WTC11 (cell line): ENCODE data around the gene ATXN7. TPM values are rescaled to one million over a fixed set of nuclear protein-coding genes. Genes with fewer than 3 reads are reported as not detected.

Experiments
- ATAC-seq: fragments of 200-7000 bp; cut with Tn5 transposase; 2 replicates; pipeline ENCODE4 v1.10.0; 2021; ENCODE audit warnings: mild to moderate bottlenecking, moderate library complexity
- CTCF ChIA-PET: fragments of 300-600 bp; sonication (Branson Sonifier 250); formaldehyde crosslinking; loops from one replicate; lab custom pipeline; 2021; ENCODE audit warnings: antibody characterized with exemption; lab: Charles Lee
- POLR2A ChIA-PET: fragments of 350-600 bp; sonication (Branson Sonifier 250); formaldehyde crosslinking; loops from one replicate; lab custom pipeline; 2021; ENCODE audit warnings: antibody characterized with exemption; lab: Charles Lee
- DNase-seq: peaks from one replicate; pipeline ENCODE4 v3.0.0; 2021; ENCODE audit warnings: low spot score
- H3K27ac Mint-ChIP-seq: 2 replicates; pipeline ENCODE4 v1.8.0; 2021; ENCODE audit warnings: mixed read lengths
- H3K27me3 Mint-ChIP-seq: 2 replicates; pipeline ENCODE4 v1.8.0; 2021; ENCODE audit warnings: low read depth, mild to moderate bottlenecking, moderate library complexity, mixed read lengths
- H3K36me3 Mint-ChIP-seq: 2 replicates; pipeline ENCODE4 v1.8.0; 2021; ENCODE audit warnings: mixed read lengths
- H3K4me1 Mint-ChIP-seq: 2 replicates; pipeline ENCODE4 v1.8.0; 2022; ENCODE audit warnings: mixed read lengths
- H3K4me3 Mint-ChIP-seq: 2 replicates; pipeline ENCODE4 v1.8.0; 2021; ENCODE audit warnings: mild to moderate bottlenecking, moderate library complexity, mixed read lengths
- H3K9me3 Mint-ChIP-seq: 2 replicates; pipeline ENCODE4 v1.8.0; 2021; ENCODE audit warnings: mixed read lengths
- CBFB ChIP-seq: sonication (generic); formaldehyde crosslinking; IDR thresholded peaks from 2 replicates; pipeline ENCODE4 v1.8.1; 2022; ENCODE audit warnings: mild to moderate bottlenecking, low read depth, missing genetic modification reagents
- ELF4 ChIP-seq: sonication (generic); formaldehyde crosslinking; IDR thresholded peaks from 2 replicates; pipeline ENCODE4 v1.8.1; 2022; ENCODE audit warnings: low read depth, mild to moderate bottlenecking, moderate library complexity, missing genetic modification reagents
- EMX1 ChIP-seq: fragments of 250-450 bp; sonication (Bioruptor Pico); IDR thresholded peaks from 2 replicates; pipeline ENCODE4 v1.8.0; 2021; ENCODE audit warnings: mild to moderate bottlenecking
- ESRRA ChIP-seq: sonication (generic); formaldehyde crosslinking; IDR thresholded peaks from 2 replicates; pipeline ENCODE4 v1.8.1; 2022; ENCODE audit warnings: mild to moderate bottlenecking, missing genetic modification reagents, borderline replicate concordance
- JAZF1 ChIP-seq: fragments of 250-450 bp; sonication (Bioruptor Pico); IDR thresholded peaks from 2 replicates; pipeline ENCODE4 v1.9.0; 2021; ENCODE audit warnings: moderate library complexity, mild to moderate bottlenecking, inconsistent platforms
- JUN ChIP-seq: sonication (generic); formaldehyde crosslinking; IDR thresholded peaks from 2 replicates; pipeline ENCODE4 v1.8.0; 2023; ENCODE audit warnings: mild to moderate bottlenecking, missing genetic modification reagents
- KAT7 ChIP-seq: sonication (generic); formaldehyde crosslinking; IDR thresholded peaks from 2 replicates; pipeline ENCODE4 v1.8.1; 2023; ENCODE audit warnings: missing genetic modification reagents, mild to moderate bottlenecking, borderline replicate concordance
- NFE2L1 ChIP-seq: sonication (generic); formaldehyde crosslinking; IDR thresholded peaks from 2 replicates; pipeline ENCODE4 v1.8.1; 2023; ENCODE audit warnings: missing genetic modification reagents
- NFYB ChIP-seq: sonication (generic); formaldehyde crosslinking; conservative IDR thresholded peaks from 2 replicates; pipeline ENCODE4 v1.8.0; 2022; ENCODE audit warnings: low read depth, missing genetic modification reagents
- PRRX2 ChIP-seq: fragments of 250-450 bp; sonication (Bioruptor Pico); IDR thresholded peaks from 2 replicates; pipeline ENCODE4 v1.8.0; 2021; ENCODE audit warnings: mild to moderate bottlenecking
- TCF7 ChIP-seq: sonication (generic); formaldehyde crosslinking; IDR thresholded peaks from 2 replicates; pipeline ENCODE4 v1.8.0; 2022; ENCODE audit warnings: mild to moderate bottlenecking, low read depth, missing genetic modification reagents, moderate library complexity
- TP53 ChIP-seq: sonication (generic); formaldehyde crosslinking; IDR thresholded peaks from 2 replicates; pipeline ENCODE4 v1.8.1; 2023; ENCODE audit warnings: mild to moderate bottlenecking, missing genetic modification reagents
- ZNF121 ChIP-seq: sonication (generic); formaldehyde crosslinking; IDR thresholded peaks from 2 replicates; pipeline ENCODE4 v1.8.0; 2023; ENCODE audit warnings: missing genetic modification reagents
- ZNF263 ChIP-seq: sonication (generic); formaldehyde crosslinking; IDR thresholded peaks from 2 replicates; pipeline ENCODE4 v1.8.1; 2022; ENCODE audit warnings: low read depth, mild to moderate bottlenecking, moderate library complexity, missing genetic modification reagents
- ZNF317 ChIP-seq: sonication (generic); formaldehyde crosslinking; IDR thresholded peaks from 2 replicates; pipeline ENCODE4 v1.8.1; 2023; ENCODE audit warnings: low read depth, mild to moderate bottlenecking, moderate library complexity, missing genetic modification reagents, borderline replicate concordance
- ZNF416 ChIP-seq: fragments of 250-450 bp; sonication (Bioruptor Pico); IDR thresholded peaks from 2 replicates; pipeline ENCODE4 v1.9.0; 2021; ENCODE audit warnings: mild to moderate bottlenecking, inconsistent platforms
- total RNA-seq: library from RNA; stranded (reverse); gene quantifications from 3 replicates; pipeline ENCODE4 v1.2.3, GENCODE V29; 2021
- TF ChIP-seq, protein P1 (sequence below): sonication (generic); formaldehyde crosslinking; IDR thresholded peaks from 2 replicates; pipeline ENCODE4 v1.8.0; 2022; ENCODE audit warnings: mild to moderate bottlenecking, missing genetic modification reagents
- TF ChIP-seq, protein P2 (sequence below): sonication (generic); formaldehyde crosslinking; conservative IDR thresholded peaks from 2 replicates; pipeline ENCODE4 v1.8.1; 2023; ENCODE audit warnings: mild to moderate bottlenecking, low read depth, missing genetic modification reagents, moderate library complexity
- TF ChIP-seq, protein P3 (sequence below): sonication (generic); formaldehyde crosslinking; IDR thresholded peaks from 2 replicates; pipeline ENCODE4 v1.8.1; 2022; ENCODE audit warnings: missing genetic modification reagents, borderline replicate concordance
- TF ChIP-seq, protein P4 (sequence below): sonication (generic); formaldehyde crosslinking; IDR thresholded peaks from 2 replicates; pipeline ENCODE4 v1.8.0; 2022; ENCODE audit warnings: mild to moderate bottlenecking, missing genetic modification reagents
- TF ChIP-seq, protein P5 (sequence below): sonication (generic); formaldehyde crosslinking; IDR thresholded peaks from 2 replicates; pipeline ENCODE4 v1.8.1; 2023; ENCODE audit warnings: mild to moderate bottlenecking, missing genetic modification reagents, moderate library complexity
- TF ChIP-seq, protein P6 (sequence below): fragments of 250-450 bp; sonication (Bioruptor Pico); IDR thresholded peaks from 2 replicates; pipeline ENCODE4 v1.9.0; 2021; ENCODE audit warnings: moderate library complexity, mild to moderate bottlenecking, inconsistent platforms, borderline replicate concordance
- TF ChIP-seq, protein P7 (sequence below): sonication (generic); formaldehyde crosslinking; IDR thresholded peaks from 2 replicates; pipeline ENCODE4 v1.8.0; 2023; ENCODE audit warnings: missing genetic modification reagents, mild to moderate bottlenecking, borderline replicate concordance
- TF ChIP-seq, protein P8 (sequence below): sonication (generic); formaldehyde crosslinking; IDR thresholded peaks from 2 replicates; pipeline ENCODE4 v1.8.1; 2023; ENCODE audit warnings: mild to moderate bottlenecking, missing genetic modification reagents

Gene ATXN7
- total RNA-seq, 1 experiment from 2014 or later: 11.7 TPM

DNA sequence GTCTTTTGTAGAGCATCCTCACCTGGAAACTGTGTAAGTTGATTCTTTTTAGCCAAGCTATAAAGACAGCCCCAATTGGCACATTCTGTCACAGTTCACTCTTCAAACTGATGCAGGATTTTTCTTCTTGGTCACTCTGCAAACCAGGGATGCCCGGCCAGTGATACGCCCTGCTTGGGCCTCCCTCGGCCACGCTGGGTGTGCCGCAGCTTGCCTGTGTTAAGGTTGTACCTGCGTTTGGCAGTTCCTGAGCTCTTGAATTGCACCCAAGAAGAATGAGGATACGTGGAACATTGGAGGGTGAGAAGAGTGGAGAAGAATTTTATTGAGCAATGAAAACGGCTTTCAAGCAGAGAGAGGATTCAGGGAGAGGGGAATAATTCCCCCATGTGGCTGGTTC is 109.7 kb downstream of the ATXN7 start (continued):
- TF ChIP-seq, protein P1, sequence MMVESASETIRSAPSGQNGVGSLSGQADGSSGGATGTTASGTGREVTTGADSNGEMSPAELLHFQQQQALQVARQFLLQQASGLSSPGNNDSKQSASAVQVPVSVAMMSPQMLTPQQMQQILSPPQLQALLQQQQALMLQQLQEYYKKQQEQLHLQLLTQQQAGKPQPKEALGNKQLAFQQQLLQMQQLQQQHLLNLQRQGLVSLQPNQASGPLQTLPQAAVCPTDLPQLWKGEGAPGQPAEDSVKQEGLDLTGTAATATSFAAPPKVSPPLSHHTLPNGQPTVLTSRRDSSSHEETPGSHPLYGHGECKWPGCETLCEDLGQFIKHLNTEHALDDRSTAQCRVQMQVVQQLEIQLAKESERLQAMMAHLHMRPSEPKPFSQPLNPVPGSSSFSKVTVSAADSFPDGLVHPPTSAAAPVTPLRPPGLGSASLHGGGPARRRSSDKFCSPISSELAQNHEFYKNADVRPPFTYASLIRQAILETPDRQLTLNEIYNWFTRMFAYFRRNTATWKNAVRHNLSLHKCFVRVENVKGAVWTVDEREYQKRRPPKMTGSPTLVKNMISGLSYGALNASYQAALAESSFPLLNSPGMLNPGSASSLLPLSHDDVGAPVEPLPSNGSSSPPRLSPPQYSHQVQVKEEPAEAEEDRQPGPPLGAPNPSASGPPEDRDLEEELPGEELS (CRISPR knock-in tag): no peak
- TF ChIP-seq CBFB (no peak), ZNF121 (CRISPR knock-in tag) (no peak), TP53 (CRISPR knock-in tag) (no peak), ZNF263 (CRISPR knock-in tag) (no peak), EMX1 (CRISPR knock-in tag) (no peak), TCF7 (CRISPR knock-in tag) (no peak), ELF4 (CRISPR knock-in tag) (no peak)
- TF ChIP-seq, protein P2, sequence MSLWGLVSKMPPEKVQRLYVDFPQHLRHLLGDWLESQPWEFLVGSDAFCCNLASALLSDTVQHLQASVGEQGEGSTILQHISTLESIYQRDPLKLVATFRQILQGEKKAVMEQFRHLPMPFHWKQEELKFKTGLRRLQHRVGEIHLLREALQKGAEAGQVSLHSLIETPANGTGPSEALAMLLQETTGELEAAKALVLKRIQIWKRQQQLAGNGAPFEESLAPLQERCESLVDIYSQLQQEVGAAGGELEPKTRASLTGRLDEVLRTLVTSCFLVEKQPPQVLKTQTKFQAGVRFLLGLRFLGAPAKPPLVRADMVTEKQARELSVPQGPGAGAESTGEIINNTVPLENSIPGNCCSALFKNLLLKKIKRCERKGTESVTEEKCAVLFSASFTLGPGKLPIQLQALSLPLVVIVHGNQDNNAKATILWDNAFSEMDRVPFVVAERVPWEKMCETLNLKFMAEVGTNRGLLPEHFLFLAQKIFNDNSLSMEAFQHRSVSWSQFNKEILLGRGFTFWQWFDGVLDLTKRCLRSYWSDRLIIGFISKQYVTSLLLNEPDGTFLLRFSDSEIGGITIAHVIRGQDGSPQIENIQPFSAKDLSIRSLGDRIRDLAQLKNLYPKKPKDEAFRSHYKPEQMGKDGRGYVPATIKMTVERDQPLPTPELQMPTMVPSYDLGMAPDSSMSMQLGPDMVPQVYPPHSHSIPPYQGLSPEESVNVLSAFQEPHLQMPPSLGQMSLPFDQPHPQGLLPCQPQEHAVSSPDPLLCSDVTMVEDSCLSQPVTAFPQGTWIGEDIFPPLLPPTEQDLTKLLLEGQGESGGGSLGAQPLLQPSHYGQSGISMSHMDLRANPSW: no peak
- TF ChIP-seq, protein P3, sequence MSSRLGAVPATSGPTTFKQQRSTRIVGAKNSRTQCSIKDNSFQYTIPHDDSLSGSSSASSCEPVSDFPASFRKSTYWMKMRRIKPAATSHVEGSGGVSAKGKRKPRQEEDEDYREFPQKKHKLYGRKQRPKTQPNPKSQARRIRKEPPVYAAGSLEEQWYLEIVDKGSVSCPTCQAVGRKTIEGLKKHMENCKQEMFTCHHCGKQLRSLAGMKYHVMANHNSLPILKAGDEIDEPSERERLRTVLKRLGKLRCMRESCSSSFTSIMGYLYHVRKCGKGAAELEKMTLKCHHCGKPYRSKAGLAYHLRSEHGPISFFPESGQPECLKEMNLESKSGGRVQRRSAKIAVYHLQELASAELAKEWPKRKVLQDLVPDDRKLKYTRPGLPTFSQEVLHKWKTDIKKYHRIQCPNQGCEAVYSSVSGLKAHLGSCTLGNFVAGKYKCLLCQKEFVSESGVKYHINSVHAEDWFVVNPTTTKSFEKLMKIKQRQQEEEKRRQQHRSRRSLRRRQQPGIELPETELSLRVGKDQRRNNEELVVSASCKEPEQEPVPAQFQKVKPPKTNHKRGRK (CRISPR knock-in tag): no peak

DNA sequence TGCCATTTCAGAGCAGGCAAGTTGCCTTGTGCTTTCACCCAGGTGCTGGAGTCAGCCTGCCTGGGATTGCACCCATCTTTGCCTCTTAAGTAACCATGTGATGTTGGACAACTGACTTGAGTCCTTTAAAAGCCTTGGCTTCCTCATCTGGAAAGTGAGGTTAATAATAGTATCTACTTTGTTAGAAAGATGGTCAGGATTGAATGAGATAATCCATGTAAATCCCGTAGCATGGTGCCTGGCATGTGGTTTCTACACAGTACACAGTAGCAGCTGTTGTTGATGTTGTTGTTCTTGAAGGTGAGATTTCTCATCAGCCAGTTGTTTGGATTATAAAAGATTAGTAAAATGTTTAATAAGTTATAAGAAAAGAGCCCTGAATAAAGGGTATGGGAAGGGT is 110.8 kb downstream of the ATXN7 start:
- H3K27ac Mint-ChIP-seq: no peak overlapping the region
- H3K4me1 Mint-ChIP-seq: peaks cover 41% of the 10 kb centered on the region
- H3K9me3 Mint-ChIP-seq: no peaks in the 10 kb centered on the region
- POLR2A ChIA-PET: no interaction called here
- no peak overlapping the region for H3K4me3 Mint-ChIP-seq
- H3K36me3 Mint-ChIP-seq: no peaks in the 10 kb centered on the region
- TF ChIP-seq NFYB (CRISPR knock-in tag) (no peak), JUN (CRISPR knock-in tag) (no peak), KAT7 (CRISPR knock-in tag) (no peak), ZNF263 (CRISPR knock-in tag) (no peak), ZNF416 (no peak), ZNF317 (CRISPR knock-in tag) (no peak), JAZF1 (CRISPR knock-in tag) (no peak), TP53 (CRISPR knock-in tag) (no peak), ESRRA (CRISPR knock-in tag) (no peak), CBFB (no peak), PRRX2 (CRISPR knock-in tag) (no peak), NFE2L1 (CRISPR knock-in tag) (no peak)
- TF ChIP-seq, protein P4, sequence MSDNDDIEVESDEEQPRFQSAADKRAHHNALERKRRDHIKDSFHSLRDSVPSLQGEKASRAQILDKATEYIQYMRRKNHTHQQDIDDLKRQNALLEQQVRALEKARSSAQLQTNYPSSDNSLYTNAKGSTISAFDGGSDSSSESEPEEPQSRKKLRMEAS: no peak
- TF ChIP-seq, protein P5, sequence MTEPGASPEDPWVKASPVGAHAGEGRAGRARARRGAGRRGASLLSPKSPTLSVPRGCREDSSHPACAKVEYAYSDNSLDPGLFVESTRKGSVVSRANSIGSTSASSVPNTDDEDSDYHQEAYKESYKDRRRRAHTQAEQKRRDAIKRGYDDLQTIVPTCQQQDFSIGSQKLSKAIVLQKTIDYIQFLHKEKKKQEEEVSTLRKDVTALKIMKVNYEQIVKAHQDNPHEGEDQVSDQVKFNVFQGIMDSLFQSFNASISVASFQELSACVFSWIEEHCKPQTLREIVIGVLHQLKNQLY (CRISPR knock-in tag): no peak
- TF ChIP-seq, protein P6, sequence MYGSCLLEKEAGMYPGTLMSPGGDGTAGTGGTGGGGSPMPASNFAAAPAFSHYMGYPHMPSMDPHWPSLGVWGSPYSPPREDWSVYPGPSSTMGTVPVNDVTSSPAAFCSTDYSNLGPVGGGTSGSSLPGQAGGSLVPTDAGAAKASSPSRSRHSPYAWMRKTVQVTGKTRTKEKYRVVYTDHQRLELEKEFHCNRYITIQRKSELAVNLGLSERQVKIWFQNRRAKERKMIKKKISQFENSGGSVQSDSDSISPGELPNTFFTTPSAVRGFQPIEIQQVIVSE: no peak
- TF ChIP-seq, protein P7, sequence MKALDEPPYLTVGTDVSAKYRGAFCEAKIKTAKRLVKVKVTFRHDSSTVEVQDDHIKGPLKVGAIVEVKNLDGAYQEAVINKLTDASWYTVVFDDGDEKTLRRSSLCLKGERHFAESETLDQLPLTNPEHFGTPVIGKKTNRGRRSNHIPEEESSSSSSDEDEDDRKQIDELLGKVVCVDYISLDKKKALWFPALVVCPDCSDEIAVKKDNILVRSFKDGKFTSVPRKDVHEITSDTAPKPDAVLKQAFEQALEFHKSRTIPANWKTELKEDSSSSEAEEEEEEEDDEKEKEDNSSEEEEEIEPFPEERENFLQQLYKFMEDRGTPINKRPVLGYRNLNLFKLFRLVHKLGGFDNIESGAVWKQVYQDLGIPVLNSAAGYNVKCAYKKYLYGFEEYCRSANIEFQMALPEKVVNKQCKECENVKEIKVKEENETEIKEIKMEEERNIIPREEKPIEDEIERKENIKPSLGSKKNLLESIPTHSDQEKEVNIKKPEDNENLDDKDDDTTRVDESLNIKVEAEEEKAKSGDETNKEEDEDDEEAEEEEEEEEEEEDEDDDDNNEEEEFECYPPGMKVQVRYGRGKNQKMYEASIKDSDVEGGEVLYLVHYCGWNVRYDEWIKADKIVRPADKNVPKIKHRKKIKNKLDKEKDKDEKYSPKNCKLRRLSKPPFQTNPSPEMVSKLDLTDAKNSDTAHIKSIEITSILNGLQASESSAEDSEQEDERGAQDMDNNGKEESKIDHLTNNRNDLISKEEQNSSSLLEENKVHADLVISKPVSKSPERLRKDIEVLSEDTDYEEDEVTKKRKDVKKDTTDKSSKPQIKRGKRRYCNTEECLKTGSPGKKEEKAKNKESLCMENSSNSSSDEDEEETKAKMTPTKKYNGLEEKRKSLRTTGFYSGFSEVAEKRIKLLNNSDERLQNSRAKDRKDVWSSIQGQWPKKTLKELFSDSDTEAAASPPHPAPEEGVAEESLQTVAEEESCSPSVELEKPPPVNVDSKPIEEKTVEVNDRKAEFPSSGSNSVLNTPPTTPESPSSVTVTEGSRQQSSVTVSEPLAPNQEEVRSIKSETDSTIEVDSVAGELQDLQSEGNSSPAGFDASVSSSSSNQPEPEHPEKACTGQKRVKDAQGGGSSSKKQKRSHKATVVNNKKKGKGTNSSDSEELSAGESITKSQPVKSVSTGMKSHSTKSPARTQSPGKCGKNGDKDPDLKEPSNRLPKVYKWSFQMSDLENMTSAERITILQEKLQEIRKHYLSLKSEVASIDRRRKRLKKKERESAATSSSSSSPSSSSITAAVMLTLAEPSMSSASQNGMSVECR: no peak
- TF ChIP-seq, protein P8, sequence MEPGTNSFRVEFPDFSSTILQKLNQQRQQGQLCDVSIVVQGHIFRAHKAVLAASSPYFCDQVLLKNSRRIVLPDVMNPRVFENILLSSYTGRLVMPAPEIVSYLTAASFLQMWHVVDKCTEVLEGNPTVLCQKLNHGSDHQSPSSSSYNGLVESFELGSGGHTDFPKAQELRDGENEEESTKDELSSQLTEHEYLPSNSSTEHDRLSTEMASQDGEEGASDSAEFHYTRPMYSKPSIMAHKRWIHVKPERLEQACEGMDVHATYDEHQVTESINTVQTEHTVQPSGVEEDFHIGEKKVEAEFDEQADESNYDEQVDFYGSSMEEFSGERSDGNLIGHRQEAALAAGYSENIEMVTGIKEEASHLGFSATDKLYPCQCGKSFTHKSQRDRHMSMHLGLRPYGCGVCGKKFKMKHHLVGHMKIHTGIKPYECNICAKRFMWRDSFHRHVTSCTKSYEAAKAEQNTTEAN (CRISPR knock-in tag): no peak
- TF ChIP-seq, all 79 proteins: peak for 0
- ATAC-seq: no peak
- DNase-seq: no peak
- H3K27me3 Mint-ChIP-seq: no peaks in the 10 kb centered on the region
- CTCF ChIA-PET: interaction anchor here (2.9 kb wide), 1 partner anchor 19 kb away, joined by 13 read pairs; no protein-coding TSS in a partner anchor
